Left lung (tissue), 10 donors: Measurements from ENCODE around the gene PANX3. TPM values are rescaled to one million over a fixed set of nuclear protein-coding genes. Genes with fewer than 3 reads are reported as not detected.

Experiments used
- ATAC-seq: fragments of 200-7000 bp; cut with Tn5 transposase; one replicate; pipeline ENCODE4 v1.9.1; 2020; ENCODE audit warnings: moderate library complexity
- DNase-seq, 4 donors: peaks; one replicate each; pipeline ENCODE4 v3.0.0-alpha.2; 2013 to 2020
- H3K27ac ChIP-seq, 2 donors: fragments of 200-600 bp; sonication (generic) in 1 of 2; one replicate each; pipeline versions ENCODE4 v1.5.0 to v1.8.0; 2020 to 2021
- H3K27me3 ChIP-seq, 2 donors: fragments of 200-600 bp; sonication (generic) in 1 of 2; one replicate each; pipeline versions ENCODE4 v1.5.0 to v1.8.0; 2020 to 2021
- H3K36me3 ChIP-seq, 2 donors: fragments of 200-600 bp; sonication (generic) in 1 of 2; one replicate each; pipeline versions ENCODE4 v1.5.0 to v1.8.0; 2020 to 2021
- H3K4me1 ChIP-seq, 2 donors: fragments of 200-600 bp; one replicate each; pipeline ENCODE4 v1.8.0; 2021
- H3K4me3 ChIP-seq, 2 donors: fragments of 200-600 bp; sonication (generic) in 1 of 2; one replicate each; pipeline versions ENCODE4 v1.5.0 to v1.8.0; 2020 to 2021; ENCODE audit warnings: mild to moderate bottlenecking in 1 of 2
- H3K9me3 ChIP-seq, 2 donors: fragments of 200-600 bp; sonication (generic) in 1 of 2; one replicate each; pipeline versions ENCODE4 v1.5.0 to v1.8.0; 2020 to 2021
- CTCF ChIP-seq, 2 donors: fragments of 200-600 bp; sonication (generic) in 1 of 2; IDR thresholded peaks; one replicate each; pipeline versions ENCODE4 v1.5.0 to v1.8.0; 2021; ENCODE audit warnings: antibody characterized with exemption in 2 of 2
- intact Hi-C, 2 donors: fragments of 100-400 bp; cut with DNase I; formaldehyde crosslinking; loops; one replicate each; pipeline versions ENCODE4 v1.11.2 to v1.14.2; 2022
- polyA plus RNA-seq, 6 donors: library from polyadenylated mRNA; unstranded; fragments of 120-200 nt; gene quantifications; one replicate each; pipeline ENCODE4 v1.2.1, GENCODE V29; 2013; ENCODE audit not compliant: insufficient read length in 6 of 6
- total RNA-seq, 2 donors: library from RNA; stranded (reverse); fragmentation: NEBNext Ultra II Directional; extraction: Animal tissue kit (Norgen Biotek cat#: 25700); gene quantifications; one replicate each; pipeline ENCODE4 v1.2.1, GENCODE V29; 2021
- donor health status: DM: no; HTN: yes; CAD: no.
- donor health status: DM: no; HTN: no; CAD: no.

The PANX3 gene
- total and polyA plus RNA-seq, 8 donors: not detected

- Histone ChIP-seq H3K27me3 (no peaks in the 10 kb centered on the region), H3K27ac (no peak overlapping the region), H3K9me3 (no peaks in the 10 kb centered on the region), H3K4me1 (no peaks in the 10 kb centered on the region), H3K36me3 (no peaks in the 10 kb centered on the region), H3K4me3 (no peak overlapping the region)
- DNase-seq (peak in 1 of 4 donors; percentile 22), ATAC-seq (peak; percentile 83)
- intact Hi-C loops: no loop called here
- TF ChIP-seq CTCF (IDR thresholded peaks at IDR 0.05): no peak
Observed at GRCh38 chr11:124591430-124591829, 19.8 kb upstream of the PANX3 start.

GRCh38 chr11:124592627-124593026 is 18.6 kb upstream of the PANX3 start:
- Histone ChIP-seq H3K36me3 (no peaks in the 10 kb centered on the region), H3K27ac (no peak overlapping the region), H3K4me3 (no peak overlapping the region), H3K9me3 (no peaks in the 10 kb centered on the region), H3K27me3 (peaks cover under 1 to 6% of the 10 kb centered on the region in 2 donors), H3K4me1 (no peaks in the 10 kb centered on the region)
- DNase-seq (no peak), ATAC-seq (peak; percentile 27)
- intact Hi-C loops: no loop called here
- TF ChIP-seq CTCF (IDR thresholded peaks at IDR 0.05): no peak

- no peaks in the 10 kb centered on the region for H3K4me1 ChIP-seq
- no peak for DNase-seq
- ATAC-seq: no peak
- H3K27me3 ChIP-seq: peaks cover 3 to 9% of the 10 kb centered on the region in 2 donors
- intact Hi-C loops: no loop called here
- no peak overlapping the region for H3K27ac ChIP-seq
- H3K9me3 ChIP-seq: no peaks in the 10 kb centered on the region
- no peaks in the 10 kb centered on the region for H3K36me3 ChIP-seq
- H3K4me3 ChIP-seq: no peak overlapping the region
- TF ChIP-seq CTCF (IDR thresholded peaks at IDR 0.05): no peak
Observed at GRCh38 chr11:124595302-124595701, 15.9 kb upstream of the PANX3 start.

GRCh38 chr11:124597626-124598025 is 13.6 kb upstream of the PANX3 start:
- no peak for ATAC-seq
- DNase-seq: no peak
- H3K36me3 ChIP-seq: no peaks in the 10 kb centered on the region
- peaks cover 3 to 9% of the 10 kb centered on the region in 2 donors for H3K27me3 ChIP-seq
- TF ChIP-seq CTCF (IDR thresholded peaks at IDR 0.05): no peak
- intact Hi-C loops: no loop called here
- H3K4me3 ChIP-seq: no peak overlapping the region
- no peaks in the 10 kb centered on the region for H3K4me1 ChIP-seq
- H3K27ac ChIP-seq: no peak overlapping the region
- no peaks in the 10 kb centered on the region for H3K9me3 ChIP-seq

- no peaks in the 10 kb centered on the region for H3K36me3 ChIP-seq
- H3K4me1 ChIP-seq: no peaks in the 10 kb centered on the region
- no peak for ATAC-seq
- peaks cover 3 to 9% of the 10 kb centered on the region in 2 donors for H3K27me3 ChIP-seq
- no peak for DNase-seq
- no peak overlapping the region for H3K4me3 ChIP-seq
- no peak overlapping the region for H3K27ac ChIP-seq
- intact Hi-C loops: no loop called here
- no peak for TF ChIP-seq CTCF (IDR thresholded peaks at IDR 0.05)
- no peaks in the 10 kb centered on the region for H3K9me3 ChIP-seq
Observed at GRCh38 chr11:124600621-124601320, 10.5 kb upstream of the PANX3 start.
